HL-60 (cell line): ENCODE results near the gene BABAM2.

Experiments used
- CTCF ChIP-seq: IDR thresholded peaks from one replicate; pipeline ENCODE4 v1.5.1; 2011; ENCODE audit warnings: low read length, control low read depth, inconsistent platforms; ENCODE audit not compliant: insufficient read depth
- GABPA ChIP-seq: IDR thresholded peaks from 2 replicates; pipeline ENCODE4 v1.6.1; 2012; ENCODE audit warnings: low read depth
- SPI1 ChIP-seq: IDR thresholded peaks from 2 replicates; pipeline ENCODE4 v1.6.1; 2012; ENCODE audit warnings: low read depth, mild to moderate bottlenecking, borderline replicate concordance

- TF ChIP-seq CTCF = no peak
- no peak for TF ChIP-seq GABPA
- TF ChIP-seq SPI1 = no peak
Measured at GRCh38 chr2:28363686-28364280, 473.3 kb downstream of the BABAM2 start.
